Measurements from ENCODE around the gene TSPAN33.

TSPAN33 gene

DNA sequence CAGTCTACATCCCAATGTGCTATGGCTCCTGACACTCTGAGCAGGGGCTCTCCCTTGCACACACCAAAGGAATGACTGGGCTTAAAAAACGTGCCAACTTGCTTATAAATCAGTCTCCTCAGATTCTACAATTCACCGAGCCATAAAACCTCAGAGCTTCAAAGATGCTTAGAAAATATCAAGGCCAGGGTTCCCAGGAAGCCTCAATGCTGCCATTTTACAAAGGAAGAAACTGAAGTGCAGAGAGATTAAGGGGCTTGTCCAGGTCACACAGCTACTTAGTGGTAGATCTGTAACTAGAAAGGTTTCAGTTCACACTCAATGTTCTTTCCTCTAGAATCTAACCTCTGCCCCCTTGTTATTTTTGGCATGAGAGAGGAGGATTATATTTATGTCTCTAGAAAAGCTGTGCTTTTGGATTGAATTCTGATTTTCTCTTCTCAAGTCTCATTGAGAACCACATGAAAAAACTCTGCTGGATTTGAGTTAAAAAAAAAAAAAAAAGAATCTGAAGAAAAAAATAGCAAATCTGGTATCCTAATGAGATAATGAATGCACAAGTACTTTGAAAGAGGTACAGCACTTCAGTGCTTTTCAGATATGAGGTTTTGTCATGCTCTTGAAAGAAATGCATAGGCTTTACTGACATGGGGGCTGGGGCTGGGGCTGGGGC, 22.3 kb upstream of the TSPAN33 start:
- no peak for DNase-seq
- TF ChIP-seq POLR2A (IDR thresholded peaks at IDR 0.05; ENCODE audit: low read length): no peak
- TF ChIP-seq GATA1 (IDR thresholded peaks at IDR 0.05; ENCODE audit: low read depth, low read length): no peak

DNA sequence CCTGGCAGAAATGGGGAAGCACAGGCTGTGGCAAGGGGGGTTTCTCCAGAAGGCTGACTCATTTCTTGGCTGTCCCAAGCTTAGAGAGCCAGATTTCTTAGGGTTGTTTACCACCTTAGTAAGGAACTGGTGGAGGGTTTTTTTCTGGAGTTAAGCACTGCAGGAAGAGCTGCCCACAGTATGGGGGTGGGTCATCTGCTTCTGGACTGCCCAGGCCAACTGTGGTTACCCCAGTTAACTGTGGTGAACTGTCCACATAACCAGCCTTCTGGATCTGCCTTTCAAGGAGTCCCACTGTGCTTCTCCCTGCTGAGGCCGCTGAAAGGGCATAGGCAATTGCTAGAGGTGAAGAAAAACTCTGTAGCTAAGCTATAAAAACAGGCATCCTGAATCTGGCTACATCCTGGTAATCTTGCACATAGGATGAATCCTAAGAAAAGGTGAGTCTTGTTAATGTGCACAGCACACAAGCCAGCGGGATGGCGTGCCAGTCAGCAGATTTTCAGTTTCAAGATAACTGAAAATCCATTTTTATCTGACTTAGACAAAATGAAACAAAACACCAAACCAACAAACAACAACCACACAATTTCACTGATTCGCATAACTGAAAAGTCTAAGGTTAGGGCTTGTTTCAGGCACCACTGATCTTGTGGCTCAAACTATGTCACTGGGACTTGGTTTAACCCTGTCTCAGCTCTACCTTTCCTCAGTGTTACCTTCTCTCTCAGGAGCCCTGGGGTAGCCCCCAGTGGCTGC, 21.6 kb upstream of the TSPAN33 start:
- no peak for DNase-seq

GRCh38 chr7:129123510-129123857, 21.0 kb upstream of the TSPAN33 start:
- no peak for TF ChIP-seq GATA1 (IDR thresholded peaks at IDR 0.05; ENCODE audit: low read depth, low read length)
- TF ChIP-seq POLR2A (IDR thresholded peaks at IDR 0.05; ENCODE audit: low read length): no peak
- no peak for DNase-seq

More for the DNA sequence above, 21.6 kb upstream of the TSPAN33 start:
- TF ChIP-seq GATA1 (IDR thresholded peaks at IDR 0.05; ENCODE audit: low read depth, low read length) (no peak), POLR2A (IDR thresholded peaks at IDR 0.05; ENCODE audit: low read length) (no peak)

DNA sequence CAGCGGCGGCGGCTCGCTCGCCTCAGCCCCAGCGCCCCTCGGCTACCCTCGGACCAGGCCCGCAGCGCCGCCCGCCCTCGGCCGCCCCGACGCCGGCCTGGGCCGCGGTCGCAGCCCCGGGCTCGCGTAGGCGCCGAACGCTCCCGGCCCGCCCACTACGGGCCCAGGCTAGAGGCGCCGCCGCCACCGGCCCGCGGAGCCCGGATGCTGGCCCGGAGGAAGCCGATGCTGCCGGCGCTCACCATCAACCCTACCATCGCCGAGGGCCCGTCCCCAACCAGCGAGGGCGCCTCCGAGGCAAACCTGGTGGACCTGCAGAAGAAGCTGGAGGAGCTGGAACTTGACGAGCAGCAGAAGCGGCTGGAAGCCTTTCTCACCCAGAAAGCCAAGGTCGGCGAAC, 18.2 kb upstream of the TSPAN33 start:
- TF ChIP-seq POLR2A (IDR thresholded peaks at IDR 0.05; ENCODE audit: low read length): no peak
- no peak for TF ChIP-seq GATA1 (IDR thresholded peaks at IDR 0.05; ENCODE audit: low read depth, low read length)
- no peak for DNase-seq

DNA sequence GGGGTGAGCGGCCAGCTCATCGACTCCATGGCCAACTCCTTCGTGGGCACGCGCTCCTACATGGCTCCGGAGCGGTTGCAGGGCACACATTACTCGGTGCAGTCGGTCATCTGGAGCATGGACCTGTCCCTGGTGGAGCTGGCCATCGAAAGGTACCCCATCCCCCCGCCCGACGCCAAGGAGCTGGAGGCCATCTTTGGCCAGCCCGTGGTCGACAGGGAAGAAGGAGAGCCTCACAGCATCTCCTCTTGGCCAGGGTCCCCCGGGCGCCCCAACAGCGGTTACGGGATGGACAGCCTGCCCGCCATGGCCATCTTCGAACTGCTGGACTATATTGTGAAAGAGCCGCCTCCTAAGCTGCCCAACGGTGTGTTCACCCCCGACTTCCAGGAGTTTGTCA, 17.4 kb upstream of the TSPAN33 start:
- no peak for DNase-seq

GRCh38 chr7:129127601-129128000, 16.9 kb upstream of the TSPAN33 start:
- DNase-seq: no peak
- TF ChIP-seq GATA1 (IDR thresholded peaks at IDR 0.05; ENCODE audit: low read depth, low read length) (no peak), POLR2A (IDR thresholded peaks at IDR 0.05; ENCODE audit: low read length) (no peak)

More for the DNA sequence above, 17.4 kb upstream of the TSPAN33 start:
- TF ChIP-seq POLR2A (IDR thresholded peaks at IDR 0.05; ENCODE audit: low read length) (no peak), GATA1 (IDR thresholded peaks at IDR 0.05; ENCODE audit: low read depth, low read length) (no peak)

DNA sequence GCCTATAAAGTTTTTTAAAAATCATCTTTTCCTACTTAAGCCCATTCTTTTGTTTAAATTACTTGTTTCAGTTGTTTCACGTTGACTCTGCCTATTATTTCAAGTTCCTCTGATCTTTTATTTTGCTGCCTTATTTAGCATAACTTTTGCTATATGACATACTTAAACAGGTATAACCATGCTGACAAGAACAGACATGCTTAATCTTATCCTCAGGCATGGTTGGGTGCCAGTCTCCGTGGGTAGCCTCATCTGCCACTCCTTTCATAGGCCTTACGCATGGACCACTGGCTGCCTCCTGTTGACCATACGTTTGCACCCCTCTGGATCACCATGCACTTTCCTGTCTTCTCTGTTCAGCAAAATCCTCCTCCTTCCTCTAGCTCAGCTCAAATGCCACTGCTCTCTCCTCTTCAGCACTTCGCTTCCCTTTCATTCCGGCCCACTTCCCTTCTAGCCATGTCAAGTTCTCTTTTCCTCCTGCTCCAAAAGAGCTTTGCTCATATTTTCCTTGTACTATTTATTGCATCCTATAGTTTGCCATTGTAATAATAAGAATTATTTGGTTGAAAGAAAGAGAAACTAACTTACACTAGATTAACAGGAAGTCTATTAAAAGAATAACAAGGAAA, 10.0 kb upstream of the TSPAN33 start:
- no peak for DNase-seq
- TF ChIP-seq POLR2A (IDR thresholded peaks at IDR 0.05; ENCODE audit: low read length) (no peak), GATA1 (IDR thresholded peaks at IDR 0.05; ENCODE audit: low read depth, low read length) (no peak)

GRCh38 chr7:129136887-129137642, 7.4 kb upstream of the TSPAN33 start:
- DNase-seq: no peak
- TF ChIP-seq POLR2A (IDR thresholded peaks at IDR 0.05; ENCODE audit: low read length): no peak
- no peak for TF ChIP-seq GATA1 (IDR thresholded peaks at IDR 0.05; ENCODE audit: low read depth, low read length)

DNA sequence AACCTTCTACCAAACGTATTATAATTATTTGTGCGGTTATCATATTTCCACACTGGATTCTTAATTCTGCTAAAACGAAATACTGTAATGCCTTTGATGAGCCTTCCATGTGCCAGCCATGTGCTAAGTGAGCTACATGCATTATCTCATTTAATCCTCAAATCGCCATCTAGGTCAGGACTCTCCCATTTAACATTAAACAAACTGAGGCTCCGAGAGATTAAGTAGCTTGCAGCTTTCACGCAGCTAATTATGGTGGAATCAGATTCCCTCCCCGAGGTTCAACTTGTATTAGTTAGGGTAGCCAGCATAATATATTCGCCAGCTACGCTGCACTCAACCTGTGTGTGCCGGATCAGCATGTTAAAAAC, 798 bp upstream of the TSPAN33 start:
- no peak for DNase-seq
- TF ChIP-seq POLR2A (IDR thresholded peaks at IDR 0.05; ENCODE audit: low read length) (no peak), GATA1 (IDR thresholded peaks at IDR 0.05; ENCODE audit: low read depth, low read length) (no peak)

GRCh38 chr7:129144834-129145668, 544 bp downstream of the TSPAN33 start:
- no peak for DNase-seq
- TF ChIP-seq GATA1 (IDR thresholded peaks at IDR 0.05; ENCODE audit: low read depth, low read length): no peak
- no peak for TF ChIP-seq POLR2A (IDR thresholded peaks at IDR 0.05; ENCODE audit: low read length)

GRCh38 chr7:129146237-129146979, 1.9 kb downstream of the TSPAN33 start:
- no peak for DNase-seq
- TF ChIP-seq GATA1 (IDR thresholded peaks at IDR 0.05; ENCODE audit: low read depth, low read length): no peak
- TF ChIP-seq POLR2A (IDR thresholded peaks at IDR 0.05; ENCODE audit: low read length): no peak

- TF ChIP-seq GATA1 (IDR thresholded peaks at IDR 0.05; ENCODE audit: low read depth, low read length) (no peak), POLR2A (IDR thresholded peaks at IDR 0.05; ENCODE audit: low read length) (no peak)
- no peak for DNase-seq
These were observed 3.2 kb downstream of the TSPAN33 start for GRCh38 chr7:129147731-129148130.

All from erythroblast (primary cell).